M059J (cell line): ENCODE measurements around the gene NFIA. TPM values are rescaled to one million over a fixed set of nuclear protein-coding genes. Genes with fewer than 3 reads are reported as not detected.
A peak's percentile ranks its signal among the peaks of the same experiment; 100 is the strongest.

Experiments used
- DNase-seq: peaks from one replicate; pipeline ENCODE4 v3.0.0-alpha.2; 2012; ENCODE audit warnings: low read depth
- total RNA-seq: library from RNA; depleted of rRNA; stranded (reverse); fragments of >200 nt; shearing (Covaris generic); gene quantifications from 2 replicates; pipeline ENCODE4 v1.2.3, GENCODE V29; 2014

The NFIA gene
- total RNA-seq, 1 experiment from 2014 or later = 1.2 TPM

GRCh38 chr1:61395146-61395800 lies 312.9 kb downstream of the NFIA start:
- no peak for DNase-seq

- no peak for DNase-seq
Measured at GRCh38 chr1:61397495-61397894, 315.1 kb downstream of the NFIA start.

- DNase-seq = peak; percentile 12
Measured at GRCh38 chr1:61397935-61398334, 315.6 kb downstream of the NFIA start.

- DNase-seq = no peak
Measured at GRCh38 chr1:61399199-61399598, 316.8 kb downstream of the NFIA start.

GRCh38 chr1:61400131-61400770 lies 317.9 kb downstream of the NFIA start:
- DNase-seq = no peak

- no peak for DNase-seq
Measured at GRCh38 chr1:61400997-61401396, 318.6 kb downstream of the NFIA start.

GRCh38 chr1:61403679-61404596 lies 321.6 kb downstream of the NFIA start:
- DNase-seq = peak; percentile 15

- no peak for DNase-seq
Measured at GRCh38 chr1:61404597-61405376, 322.4 kb downstream of the NFIA start.

GRCh38 chr1:61406467-61406866 lies 324.1 kb downstream of the NFIA start:
- no peak for DNase-seq

GRCh38 chr1:61412601-61413000 lies 330.2 kb downstream of the NFIA start:
- DNase-seq = no peak

GRCh38 chr1:61419196-61419595 lies 336.8 kb downstream of the NFIA start:
- DNase-seq = no peak

- DNase-seq = no peak
Measured at GRCh38 chr1:61419657-61420056, 337.3 kb downstream of the NFIA start.

GRCh38 chr1:61420243-61420642 lies 337.9 kb downstream of the NFIA start:
- DNase-seq = no peak

GRCh38 chr1:61420909-61421835 lies 338.8 kb downstream of the NFIA start:
- DNase-seq = no peak

GRCh38 chr1:61423643-61424042 lies 341.3 kb downstream of the NFIA start:
- DNase-seq = no peak

- no peak for DNase-seq
Measured at GRCh38 chr1:61424382-61424781, 342.0 kb downstream of the NFIA start.

GRCh38 chr1:61425040-61425439 lies 342.7 kb downstream of the NFIA start:
- DNase-seq = no peak

GRCh38 chr1:61426254-61426653 lies 343.9 kb downstream of the NFIA start:
- DNase-seq = no peak

- DNase-seq = no peak
Measured at GRCh38 chr1:61426885-61427284, 344.5 kb downstream of the NFIA start.

GRCh38 chr1:61427510-61427909 lies 345.1 kb downstream of the NFIA start:
- DNase-seq = no peak

GRCh38 chr1:61428146-61428545 lies 345.8 kb downstream of the NFIA start:
- DNase-seq = no peak
